ENCODE data around the gene ZNF229.
"Not testable (repeated sequence)": the region's sequence is repeated elsewhere in the genome, so short reads cannot be mapped to it uniquely, and the experiment has no call there.

ZNF229 gene

DNA sequence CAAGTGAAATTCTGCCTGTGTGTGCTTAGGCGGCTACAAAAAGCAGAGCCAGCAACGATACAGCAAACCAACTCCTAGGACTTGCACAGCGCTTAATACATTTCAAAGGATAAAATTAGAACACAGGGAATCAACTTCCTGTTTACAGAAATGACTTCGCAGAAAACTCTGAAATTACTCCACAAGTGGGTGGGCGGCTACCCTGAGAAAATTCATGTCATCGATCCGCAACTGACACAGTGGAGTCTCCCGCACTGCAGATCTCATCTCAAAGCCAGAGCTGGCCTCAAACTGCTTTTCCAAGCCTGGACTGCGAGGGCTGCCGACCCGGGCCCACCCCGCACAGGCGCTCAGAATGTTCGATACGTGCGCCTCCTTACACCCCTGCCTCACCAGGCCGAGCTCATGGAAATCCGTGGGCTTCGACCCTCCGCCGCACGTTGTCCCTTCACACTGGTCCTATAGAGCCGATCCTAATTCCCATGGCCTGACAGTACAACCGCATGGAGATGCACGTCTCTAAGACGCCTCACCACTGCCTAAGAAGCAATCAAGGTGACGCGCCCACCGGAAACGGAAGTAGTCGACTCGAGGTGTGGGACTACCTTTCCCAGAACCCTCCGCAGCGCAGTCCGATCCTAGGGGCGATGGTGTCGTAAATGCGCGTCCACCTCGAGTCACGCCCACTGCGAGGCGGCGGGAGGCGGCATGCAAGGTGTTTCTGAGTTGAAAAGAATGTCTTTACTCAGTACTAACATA is at the start of gene ZNF229:
ZNF229 (minus strand) TSS at position 557 of the 759 bp plus-strand sequence. CDS start 5,625 bp downstream, outside the sequence.
- peak; percentile 95 for DNase-seq (ENCODE audit: low spot score)

DNA sequence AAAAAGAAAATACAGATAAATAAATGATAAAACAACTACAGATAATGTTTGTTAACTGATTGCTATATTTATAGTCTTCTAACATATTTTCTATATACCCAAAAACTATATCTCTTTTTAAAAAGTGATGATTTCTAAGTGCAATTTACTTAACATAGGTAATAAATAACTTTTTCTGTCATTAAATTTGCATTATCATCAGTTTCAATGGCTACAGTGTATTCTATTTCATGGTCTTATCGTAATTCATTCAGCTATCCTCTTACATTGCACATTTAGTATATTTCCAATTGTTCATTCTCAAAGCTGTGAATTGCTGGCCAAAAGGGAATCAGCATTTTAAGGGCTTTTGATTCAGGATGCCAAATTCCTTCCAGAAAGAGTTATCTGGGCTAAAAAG is 48.4 kb upstream of the ZNF229 start:
- DNase-seq (ENCODE audit: low spot score): no peak

GRCh38 chr19:44476559-44477408 is 28.5 kb upstream of the ZNF229 start:
- DNase-seq (ENCODE audit: low spot score): no peak

- DNase-seq (ENCODE audit: low spot score): not testable (repeated sequence)
Observed at GRCh38 chr19:44468730-44469129, 20.5 kb upstream of the ZNF229 start.

DNA sequence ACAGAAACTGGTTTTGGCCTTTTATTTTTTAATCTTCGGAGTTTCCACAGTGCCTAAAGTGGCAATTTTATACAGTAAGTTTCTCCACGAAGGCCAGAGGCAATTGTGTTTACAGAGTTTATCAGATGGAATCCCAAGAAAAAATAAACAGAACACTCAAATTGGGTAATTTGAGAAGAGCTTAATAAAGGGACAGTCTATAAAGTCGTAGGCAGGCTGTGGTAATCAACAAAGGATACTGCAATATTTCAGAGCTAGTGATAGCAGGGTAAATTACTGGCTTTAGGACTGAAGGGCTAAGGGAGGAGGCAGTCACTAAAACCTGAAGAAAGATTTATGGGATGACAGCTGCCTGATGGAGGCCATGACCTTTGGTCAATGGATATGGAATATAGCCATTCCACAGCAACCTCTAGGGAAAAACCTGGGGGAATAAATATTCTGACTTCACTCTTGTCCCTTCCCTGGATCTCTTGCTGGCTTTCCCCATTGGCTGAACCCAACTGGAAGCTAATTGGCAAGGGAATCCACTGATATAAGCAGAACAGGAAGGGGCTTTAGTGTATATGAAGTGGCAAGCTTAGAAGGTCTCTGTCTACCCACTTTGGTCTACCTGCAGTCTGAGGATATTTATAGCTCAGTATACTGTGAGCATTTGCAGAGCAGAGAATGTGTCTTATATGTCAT is 14.5 kb upstream of the ZNF229 start:
- DNase-seq (ENCODE audit: low spot score): not testable (repeated sequence)

DNA sequence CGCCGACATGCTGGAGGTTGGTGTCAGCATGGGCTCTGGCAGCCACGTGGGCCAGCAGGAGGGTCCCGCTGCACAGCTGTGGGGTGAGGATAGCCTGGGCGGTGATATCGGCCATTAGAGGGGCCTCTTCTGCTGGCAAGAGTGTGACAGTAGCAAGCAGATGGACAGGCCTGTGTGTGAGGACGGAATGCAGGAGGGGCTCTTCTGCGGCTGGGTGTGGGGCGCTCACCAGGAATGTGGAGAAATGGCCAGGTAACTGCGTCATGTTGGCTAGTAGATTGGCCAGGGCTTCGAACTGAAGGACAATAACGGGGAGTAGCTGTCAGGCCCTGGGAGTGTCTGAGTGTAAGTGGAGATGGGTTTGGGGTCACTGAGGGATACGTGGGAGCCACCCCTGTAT is 7.7 kb upstream of the ZNF229 start:
- DNase-seq (ENCODE audit: low spot score): not testable (repeated sequence)

GRCh38 chr19:44455100-44455499 is 6.8 kb upstream of the ZNF229 start:
- no peak for DNase-seq (ENCODE audit: low spot score)

GRCh38 chr19:44452367-44452766 is 4.1 kb upstream of the ZNF229 start:
- DNase-seq (ENCODE audit: low spot score): no peak

DNA sequence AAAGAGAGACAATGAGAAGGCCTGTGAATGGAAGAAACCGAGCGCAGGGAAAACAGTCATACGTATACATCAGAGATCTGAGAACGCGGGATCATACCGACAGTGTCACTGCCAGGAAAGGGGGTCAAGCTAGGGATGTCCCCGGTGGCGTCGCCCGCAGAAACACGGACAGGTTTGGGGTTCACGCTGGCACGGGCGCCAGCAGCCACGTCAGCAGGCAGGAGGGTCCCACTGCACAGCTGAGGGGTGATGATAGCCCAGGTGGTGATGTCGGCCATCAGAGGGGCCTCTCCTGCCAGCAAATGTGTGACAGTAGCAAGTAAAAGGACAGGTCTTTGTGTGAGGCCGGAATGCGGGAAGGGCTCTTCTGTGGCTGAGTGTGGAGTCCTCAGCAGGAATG is 3.4 kb upstream of the ZNF229 start:
- no peak for DNase-seq (ENCODE audit: low spot score)

DNA sequence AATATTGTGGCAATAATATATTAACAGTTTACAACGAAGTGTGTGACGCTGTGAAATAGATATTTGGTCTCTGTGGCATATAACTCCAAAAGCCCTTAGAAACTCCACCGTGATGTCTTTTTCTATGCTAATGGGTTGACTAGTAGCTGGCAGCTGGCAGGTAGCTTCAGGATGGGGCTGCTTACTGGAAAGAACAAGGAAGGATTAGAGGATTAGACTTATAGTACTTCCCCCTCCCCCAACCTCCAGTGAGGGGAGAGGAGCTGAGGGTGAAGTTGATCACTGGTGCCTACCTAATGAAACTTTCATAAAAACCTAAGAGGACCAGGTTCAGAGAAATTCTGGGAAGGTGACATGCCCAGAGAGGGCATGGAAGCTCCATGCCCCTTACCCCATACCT is 9.8 kb downstream of the ZNF229 start:
- no peak for DNase-seq (ENCODE audit: low spot score)

DNA sequence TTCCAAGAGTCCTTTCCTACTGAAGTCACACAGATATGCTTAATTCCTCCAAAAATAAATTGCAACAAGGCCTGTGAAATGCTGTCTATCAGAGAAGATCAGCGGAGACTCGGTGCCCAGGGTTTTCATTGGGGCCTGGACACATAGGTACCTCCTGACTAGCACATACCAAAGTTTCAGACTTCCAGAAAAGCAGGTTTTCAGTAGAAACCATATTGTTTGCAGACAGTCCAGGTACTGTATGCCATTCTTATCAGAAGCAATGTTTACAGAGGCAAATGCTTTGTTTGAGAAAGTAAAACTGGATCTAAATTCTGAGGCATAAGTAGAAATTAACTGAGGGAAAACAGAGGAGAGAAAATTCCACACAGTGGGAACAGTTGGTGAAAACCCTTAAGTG is 12.8 kb downstream of the ZNF229 start:
- no peak for DNase-seq (ENCODE audit: low spot score)

- no peak for DNase-seq (ENCODE audit: low spot score)
Observed at GRCh38 chr19:44430956-44431355, 17.3 kb downstream of the ZNF229 start.

GRCh38 chr19:44415553-44415952 is 32.7 kb downstream of the ZNF229 start:
- DNase-seq (ENCODE audit: low spot score): not testable (repeated sequence)

DNA sequence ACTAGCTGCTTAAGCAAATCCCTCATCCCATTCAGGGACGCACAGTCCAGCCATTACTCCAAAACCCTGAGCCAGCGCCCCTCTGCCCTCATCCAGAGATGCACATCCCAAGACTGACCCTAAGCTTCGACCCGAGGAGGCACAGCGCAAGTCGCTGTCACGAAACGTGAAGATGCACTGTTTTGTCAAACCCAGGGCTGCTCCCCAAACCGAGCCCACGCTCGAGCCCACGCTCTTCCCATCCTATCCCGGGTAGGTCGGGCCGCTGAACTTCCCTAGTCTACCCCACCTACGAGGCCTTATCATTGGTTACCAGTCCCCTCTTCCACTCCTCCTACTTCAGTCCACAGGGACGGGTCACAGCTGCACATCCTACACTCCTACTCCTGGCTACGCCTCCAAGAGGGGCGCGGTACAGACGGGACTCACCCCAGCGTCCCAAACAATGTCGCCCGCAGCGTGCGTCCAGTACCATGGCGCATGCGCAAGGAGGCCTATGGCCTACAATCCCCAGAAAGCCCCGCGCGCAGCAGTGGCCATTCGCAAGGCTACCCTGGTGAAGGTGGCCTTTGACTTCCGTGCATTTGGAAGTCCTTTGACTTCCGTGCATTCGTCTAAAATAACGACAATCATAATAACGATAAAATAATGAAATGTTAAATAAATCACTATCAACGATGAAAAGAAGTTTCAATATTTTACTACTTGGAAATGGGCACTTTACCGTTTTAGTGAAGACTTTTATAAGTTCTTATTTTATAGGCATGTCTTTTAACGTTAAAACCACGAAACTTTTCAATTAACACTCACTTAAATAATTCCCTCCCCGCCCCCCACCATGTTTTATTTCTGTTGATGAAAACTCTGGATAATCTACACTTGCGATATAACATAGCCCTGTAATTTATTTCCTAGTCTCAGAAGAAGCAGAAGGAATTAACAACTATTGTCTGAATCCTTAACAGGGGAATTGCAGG is 46.8 kb downstream of the ZNF229 start, which contains the start of gene ZNF285:
ZNF285 (minus strand) TSS at position 470 of the 977 bp plus-strand sequence. CDS start 4,395 bp downstream, outside the sequence.
- DNase-seq (ENCODE audit: low spot score): peak; percentile 99

GRCh38 chr19:44389268-44389667 is 59.0 kb downstream of the ZNF229 start:
- DNase-seq (ENCODE audit: low spot score): not testable (repeated sequence)
